GOT3 (cell line): ENCODE data around the gene GTF2B.
A peak's percentile ranks its signal among the peaks of the same experiment; 100 is the strongest.
"Not testable (repeated sequence)": the region's sequence is repeated elsewhere in the genome, so short reads cannot be mapped to it uniquely, and the experiment has no call there.

Experiments used
- DNase-seq: peaks from one replicate; lab custom pipeline; 2025; ENCODE audit warnings: mixed read lengths; lab: John Stamatoyannopoulos, UW

The GTF2B gene

DNA sequence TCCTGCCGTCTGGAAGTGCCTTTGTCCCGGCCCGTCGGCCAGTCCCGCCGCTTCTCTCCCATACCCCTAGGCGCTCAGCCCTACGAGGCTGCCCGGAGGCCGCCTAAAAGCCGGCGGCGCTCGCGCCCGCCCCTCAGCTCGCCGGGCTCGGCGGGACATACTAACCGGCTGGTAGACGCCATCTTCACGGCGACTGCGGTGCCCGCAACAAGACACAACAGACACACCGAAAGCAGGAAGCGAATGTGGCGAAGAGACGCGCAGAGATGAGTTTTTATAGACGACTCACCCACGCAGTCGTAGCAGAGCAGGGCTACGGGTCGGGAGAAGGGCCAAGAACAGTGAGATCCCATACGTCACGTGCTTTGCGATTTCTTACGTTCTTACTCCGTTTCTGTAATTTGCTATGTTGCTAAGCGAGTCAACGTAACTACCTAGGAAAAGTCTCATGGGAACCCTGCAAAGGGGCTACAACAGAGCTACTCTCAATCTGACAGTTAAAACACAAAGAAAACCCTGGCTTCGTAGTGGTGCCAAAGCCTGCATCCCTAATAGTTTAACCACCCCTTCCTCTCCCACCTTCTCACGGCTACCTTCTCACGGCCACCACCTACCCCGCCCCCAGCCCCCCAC lies at the start of gene GTF2B:
Gene GTF2B, minus strand, starts transcription at position 250 of the 633 bp plus-strand sequence. Its CDS starts 68 bp downstream, at position 182.
- peak; percentile 69 for DNase-seq

DNA sequence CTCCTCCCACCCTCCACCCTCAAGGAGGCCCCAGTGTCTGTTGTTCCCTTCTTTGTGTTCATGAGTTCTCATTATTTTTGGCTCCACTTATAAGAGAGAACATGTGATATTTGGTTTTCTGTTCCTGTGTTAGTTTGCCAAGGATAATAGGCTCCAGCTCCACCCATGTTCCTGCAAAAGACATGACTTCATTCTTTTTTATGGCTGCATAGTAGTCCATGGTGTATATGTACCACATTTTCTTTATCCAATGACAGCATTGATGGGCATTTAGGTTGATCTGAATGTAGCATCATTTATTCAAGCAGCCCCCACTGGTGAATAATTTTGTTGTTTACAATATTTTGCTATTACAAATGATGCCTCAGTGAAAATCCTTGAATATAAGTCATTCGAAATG lies 47.2 kb upstream of the GTF2B start:
- not testable (repeated sequence) for DNase-seq

GRCh38 chr1:88936760-88937342 lies 45.5 kb upstream of the GTF2B start:
- DNase-seq: no peak

DNA sequence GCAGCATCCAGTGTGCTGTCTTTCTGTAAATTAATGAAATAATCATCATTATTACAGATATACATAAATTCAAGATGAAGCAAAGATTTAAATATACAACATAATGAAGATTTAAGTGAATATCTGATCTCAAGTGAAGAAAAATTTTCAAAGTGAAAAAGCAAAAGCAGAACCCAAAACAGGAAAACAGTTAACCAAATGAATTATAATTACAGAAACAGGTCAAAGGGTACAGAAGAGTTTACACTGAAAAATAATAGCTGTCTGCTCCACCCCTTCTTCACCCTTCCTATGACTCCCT lies 44.8 kb upstream of the GTF2B start:
- no peak for DNase-seq

- DNase-seq: no peak
Observed at GRCh38 chr1:88935522-88936222, 44.3 kb upstream of the GTF2B start.

DNA sequence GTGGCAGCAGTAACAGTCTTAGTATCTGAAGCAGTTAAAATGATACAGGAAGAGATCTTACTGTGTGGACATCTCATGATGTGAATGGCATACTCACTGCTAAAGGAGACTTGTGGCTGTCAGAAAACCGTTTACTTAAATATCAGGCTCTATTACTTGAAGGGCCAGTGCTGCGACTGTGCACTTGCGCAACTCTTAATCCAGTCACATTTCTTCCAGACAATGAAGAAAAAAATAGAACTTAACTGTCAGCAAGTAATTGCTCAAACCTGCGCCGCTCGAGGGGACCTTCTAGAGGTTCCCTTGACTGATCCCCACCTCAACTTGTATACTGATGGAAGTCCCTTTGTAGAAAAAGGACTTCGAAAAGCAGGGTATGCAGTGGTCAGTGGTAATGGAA lies 38.8 kb upstream of the GTF2B start:
- DNase-seq: not testable (repeated sequence)

DNA sequence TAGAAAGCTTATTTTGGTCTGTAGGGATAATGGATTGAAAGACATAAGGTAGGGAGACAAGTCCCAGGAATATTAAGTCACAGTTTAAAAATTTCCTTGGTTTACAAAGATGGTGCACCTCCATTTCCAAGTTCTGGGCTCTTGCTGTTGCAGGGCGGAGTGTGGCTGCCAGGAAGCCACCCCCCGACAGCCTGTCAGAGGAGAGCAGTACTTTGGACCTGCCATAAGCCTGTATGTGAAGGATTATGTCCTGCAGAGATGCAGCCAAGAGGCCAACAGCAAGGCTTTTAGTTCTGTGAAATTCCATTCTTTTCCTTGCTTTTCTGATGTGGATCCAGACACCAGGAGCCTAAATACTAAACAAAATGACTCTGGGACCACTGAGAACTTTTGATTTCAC lies 31.9 kb upstream of the GTF2B start:
- DNase-seq: no peak

GRCh38 chr1:88922214-88922613 lies 30.8 kb upstream of the GTF2B start:
- DNase-seq: no peak

DNA sequence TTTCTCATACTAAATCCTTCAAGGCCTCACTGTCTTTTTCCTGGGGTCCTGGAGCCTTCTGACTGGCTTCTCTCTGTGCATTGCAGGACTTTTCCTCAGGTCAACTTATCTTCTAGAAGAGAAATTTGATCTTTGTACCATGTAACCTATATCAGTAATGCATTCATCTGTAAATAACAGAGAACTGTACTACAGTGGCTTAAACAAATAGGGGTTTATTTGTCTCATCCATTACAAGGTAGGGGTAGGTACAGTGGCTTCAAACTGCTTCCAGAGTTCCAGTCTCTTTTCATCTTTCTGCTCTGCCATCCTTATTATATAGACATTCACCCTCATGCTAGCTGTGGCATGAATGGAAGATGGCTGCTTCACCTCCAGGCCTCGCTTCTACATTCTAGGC lies 29.5 kb upstream of the GTF2B start:
- DNase-seq: no peak

DNA sequence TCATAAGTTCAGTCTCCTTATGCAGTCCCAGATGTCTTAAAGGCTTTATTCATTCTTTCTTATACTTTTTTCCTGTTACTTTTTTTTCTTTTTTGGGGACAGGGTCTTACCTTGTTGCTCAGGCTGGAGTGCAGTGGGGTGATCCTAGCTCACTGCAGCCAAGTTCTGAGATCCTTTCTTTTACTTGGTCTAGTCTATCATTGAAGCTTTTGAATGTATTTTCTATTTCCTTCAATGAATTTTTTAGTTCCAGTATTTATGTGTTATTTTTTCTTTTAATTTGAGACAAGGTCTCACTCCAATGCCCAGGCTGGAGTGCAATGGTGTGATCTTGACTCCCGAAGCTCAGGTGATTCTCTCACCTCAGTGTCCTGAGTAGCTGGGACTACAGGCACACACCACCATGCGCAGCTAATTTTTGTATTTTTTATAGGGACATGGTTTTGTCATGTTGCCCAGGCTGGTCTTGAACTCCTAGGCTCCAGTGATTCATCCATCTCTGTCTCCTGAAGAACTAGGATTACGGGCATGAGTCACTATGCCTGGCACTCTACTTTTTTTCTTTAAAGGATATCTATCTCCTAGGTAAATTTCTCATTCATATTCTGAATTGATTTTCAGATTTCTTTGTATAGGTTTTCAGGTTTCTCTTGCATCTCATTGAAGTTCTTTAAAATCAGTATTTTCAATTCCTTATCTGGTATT lies 26.1 kb upstream of the GTF2B start:
- DNase-seq: no peak

DNA sequence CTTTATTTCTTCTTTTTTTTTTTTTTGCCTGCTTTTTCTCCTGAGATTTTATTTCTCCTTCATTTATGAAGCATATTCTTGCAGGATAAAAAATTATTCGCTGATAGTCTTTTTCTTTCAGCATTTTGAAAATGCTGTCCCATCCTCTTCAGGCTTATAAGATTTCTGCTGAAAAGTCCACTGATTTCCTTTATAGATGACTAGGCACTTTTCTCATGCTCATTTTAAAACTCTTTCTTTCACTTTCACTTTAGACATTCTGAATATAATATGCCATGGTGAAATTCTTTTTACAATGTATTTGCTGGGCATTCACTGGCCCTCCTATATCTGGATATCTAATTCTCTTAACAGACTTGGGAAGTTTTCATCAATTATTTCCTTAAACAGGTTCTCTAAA lies 25.5 kb upstream of the GTF2B start:
- DNase-seq: no peak

DNA sequence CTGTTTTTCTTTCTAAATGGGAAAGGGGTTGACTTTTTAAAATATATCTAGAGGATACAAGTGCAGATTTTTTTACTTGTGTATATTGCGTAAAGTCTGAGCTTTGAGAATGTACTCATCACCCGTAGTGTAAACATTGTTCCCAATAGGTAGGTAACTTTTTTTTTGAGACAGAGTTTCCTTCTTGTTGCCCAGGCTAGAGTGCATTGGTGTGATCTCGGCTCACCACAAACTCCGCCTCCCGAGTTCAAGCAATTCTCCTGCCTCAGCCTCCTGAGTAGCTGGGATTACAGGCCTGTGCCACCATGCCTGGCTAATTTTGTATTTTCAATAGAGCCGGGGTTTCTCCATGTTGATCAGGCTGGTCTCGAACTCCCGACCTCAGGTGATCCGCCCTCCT lies 20.4 kb upstream of the GTF2B start:
- not testable (repeated sequence) for DNase-seq

DNA sequence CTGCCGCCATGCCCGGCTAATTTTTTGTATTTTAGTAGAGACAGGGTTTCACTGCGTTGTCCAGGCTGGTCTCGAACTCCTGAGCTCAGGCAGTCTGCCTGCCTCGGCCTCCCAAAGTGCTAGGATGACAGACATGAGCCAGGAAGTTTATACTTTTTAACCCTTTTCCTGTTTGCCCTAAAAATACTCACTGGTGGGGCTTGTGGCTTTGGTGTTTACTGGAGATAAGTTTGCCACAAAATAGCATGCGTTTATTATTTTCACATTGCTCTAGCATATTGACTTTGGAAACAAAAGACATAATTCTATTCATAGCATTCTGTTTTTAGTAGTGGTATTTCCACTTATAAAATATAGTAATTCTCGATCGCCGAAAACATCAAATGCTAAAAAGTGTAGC lies 19.8 kb upstream of the GTF2B start:
- no peak for DNase-seq

DNA sequence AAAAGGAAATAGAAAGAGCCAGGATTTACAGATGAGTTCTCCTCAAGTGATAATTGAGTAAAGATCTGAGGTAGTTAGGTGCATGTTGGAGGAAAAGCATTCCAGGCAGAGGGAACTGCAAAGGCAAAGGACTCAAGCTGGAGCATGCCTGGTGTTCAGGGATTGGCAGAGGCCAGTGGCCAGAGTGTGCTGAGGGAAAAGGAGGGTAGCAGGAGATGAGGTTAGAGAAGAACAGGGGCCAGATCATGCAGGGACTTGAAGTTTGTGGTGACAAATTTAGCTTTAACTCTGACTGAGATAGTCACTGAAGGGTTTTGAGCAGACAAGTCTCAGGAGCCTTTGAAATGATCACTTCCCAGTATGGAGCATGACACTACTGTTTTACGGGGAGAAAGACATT lies 19.0 kb upstream of the GTF2B start:
- no peak for DNase-seq

DNA sequence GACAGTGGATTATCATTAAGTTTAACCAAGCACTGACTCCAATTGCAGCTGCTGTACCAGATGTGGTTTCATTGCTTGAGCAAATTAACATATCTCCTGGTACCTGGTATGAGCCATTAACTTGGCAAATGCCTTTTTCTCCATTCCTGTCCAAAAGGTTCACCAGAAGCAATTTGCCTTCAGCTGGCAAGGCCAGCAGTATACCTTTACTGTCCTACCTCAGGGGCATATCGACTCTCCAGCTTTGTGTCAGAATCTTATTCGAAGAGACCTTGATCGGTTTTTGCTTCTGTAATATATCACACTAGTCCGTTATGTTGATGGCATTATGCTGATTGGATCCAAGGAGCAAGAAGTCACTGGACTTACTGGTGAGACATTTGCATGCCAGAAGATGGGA lies 9.5 kb upstream of the GTF2B start:
- no peak for DNase-seq

DNA sequence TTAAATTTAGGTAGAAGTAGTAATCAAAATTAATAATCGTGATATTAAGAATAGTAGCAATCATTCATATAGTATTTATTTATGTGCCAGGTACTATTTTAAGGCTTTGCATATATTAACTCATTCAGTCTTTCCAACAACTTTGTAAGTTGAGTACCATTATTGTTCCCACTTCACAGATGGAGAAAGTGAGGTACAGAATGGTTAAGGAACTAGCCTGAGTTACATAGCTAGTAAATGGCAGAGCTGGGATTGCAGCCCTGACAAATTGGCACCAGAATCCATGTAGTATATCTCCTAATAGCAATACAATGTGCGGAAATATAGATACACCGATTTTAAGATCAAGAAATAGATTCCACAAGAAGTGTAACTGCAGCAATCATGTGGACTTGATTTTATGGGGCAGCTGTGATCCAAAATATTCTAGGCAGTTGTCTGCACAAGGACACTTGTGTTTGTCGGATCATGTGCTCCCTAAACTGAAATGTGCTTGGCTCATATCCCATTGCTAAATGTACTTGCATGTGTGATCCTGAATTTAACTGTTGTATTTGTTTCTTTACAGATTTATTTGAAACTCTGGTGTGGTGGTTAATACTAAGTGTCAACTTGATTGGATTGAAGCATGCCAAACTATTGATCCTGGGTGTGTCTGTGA lies 5.8 kb upstream of the GTF2B start:
- DNase-seq: no peak

DNA sequence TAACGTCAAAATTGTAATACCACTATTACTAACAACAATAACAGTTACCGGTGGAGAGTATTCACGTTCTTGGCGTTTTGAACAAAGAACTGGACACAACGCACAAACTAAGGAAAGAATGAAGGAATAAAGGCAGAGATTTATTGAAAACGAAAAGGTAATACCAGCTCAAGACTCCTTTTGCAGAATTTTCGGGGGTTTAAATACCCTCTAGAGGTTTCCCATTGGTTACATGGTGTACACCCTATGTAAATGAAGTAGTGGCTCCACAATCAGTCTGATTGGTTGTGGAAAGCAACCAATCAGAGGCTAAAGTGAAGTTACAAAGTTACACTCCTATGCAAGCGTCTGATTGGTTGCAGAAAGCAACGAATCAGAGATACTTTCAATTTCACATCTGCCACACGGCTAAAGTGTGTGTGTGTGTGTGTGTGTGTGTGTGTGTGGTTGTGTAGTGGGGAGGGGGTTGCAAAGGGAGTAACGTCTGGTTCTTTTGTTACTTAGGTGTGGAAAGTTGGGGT lies 1.1 kb upstream of the GTF2B start:
- no peak for DNase-seq

DNA sequence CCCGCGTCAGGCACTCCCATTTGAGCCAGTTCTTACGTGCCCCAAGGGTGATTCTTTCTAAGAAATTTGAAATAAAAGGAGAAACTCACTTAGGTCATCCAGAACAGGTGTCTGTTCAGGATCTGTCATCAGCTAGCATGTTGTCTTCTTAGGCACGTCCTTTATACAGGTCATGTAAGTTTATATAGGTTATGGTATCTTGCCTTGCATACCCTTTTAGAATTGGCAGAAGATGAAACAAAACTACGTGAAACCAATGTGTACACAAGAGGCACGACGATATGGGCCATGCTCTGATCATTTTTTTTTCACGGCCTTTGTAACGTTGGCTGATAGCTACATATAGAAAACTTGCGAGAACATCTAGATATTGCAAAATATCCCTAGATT lies 579 bp upstream of the GTF2B start:
- no peak for DNase-seq

DNA sequence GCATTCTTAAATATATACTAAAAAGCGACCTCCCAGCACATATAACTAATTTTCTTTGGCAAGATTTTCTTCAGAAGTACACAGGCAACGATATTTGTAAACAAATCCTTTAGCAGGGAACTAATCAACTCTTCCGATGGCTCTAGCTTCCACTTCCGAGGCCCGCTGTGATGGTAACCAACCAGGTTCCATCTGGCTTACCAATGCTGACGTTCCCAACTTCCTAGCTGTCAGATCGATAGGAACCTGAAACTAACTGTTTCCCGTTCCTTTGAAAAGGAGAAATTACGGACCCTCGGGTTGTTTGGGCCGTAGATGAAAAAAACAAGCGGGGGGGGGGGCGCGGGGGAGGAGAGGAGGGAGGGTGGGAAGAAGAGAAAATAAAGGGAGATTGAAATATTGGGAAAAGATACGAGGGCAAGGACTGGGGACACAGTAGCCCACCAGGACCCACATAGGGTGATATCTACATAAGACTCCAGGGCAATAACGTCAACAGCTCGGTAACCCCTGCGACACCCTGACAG lies 513 bp downstream of the GTF2B start:
- no peak for DNase-seq

GRCh38 chr1:88890131-88890530 lies 1.2 kb downstream of the GTF2B start:
- DNase-seq: no peak

- no peak for DNase-seq
Observed at GRCh38 chr1:88888750-88889149, 2.6 kb downstream of the GTF2B start.

- no peak for DNase-seq
Observed at GRCh38 chr1:88885933-88886332, 5.4 kb downstream of the GTF2B start.
